HepG2 (cell line): ENCODE data around the gene ZNF629. TPM values are rescaled to one million over a fixed set of nuclear protein-coding genes. Genes with fewer than 3 reads are reported as not detected.

ENCODE experiments used
- DMAP1 ChIP-seq: IDR thresholded peaks from 2 replicates; pipeline ENCODE4 v1.6.1; 2016
- DNMT1 ChIP-seq: sonication (generic); formaldehyde crosslinking; IDR thresholded peaks from 2 replicates; pipeline ENCODE4 v1.5.1; 2020; ENCODE audit warnings: mild to moderate bottlenecking, missing genetic modification reagents
- NFYB ChIP-seq: sonication (generic); formaldehyde crosslinking; IDR thresholded peaks from 2 replicates; pipeline ENCODE4 v1.4.0; 2020; ENCODE audit warnings: missing genetic modification reagents
- POLR2AphosphoS2 ChIP-seq: IDR thresholded peaks from 2 replicates; pipeline ENCODE4 v1.6.1; 2011; ENCODE audit warnings: low read depth, low read length, improper control_type of control experiment
- SYNCRIP ChIP-seq: fragments of 200-400 bp; formaldehyde crosslinking; IDR thresholded peaks from 2 replicates; pipeline ENCODE4 v1.6.1; 2018; ENCODE audit warnings: mild to moderate bottlenecking, low read depth, low read length; ENCODE audit not compliant: insufficient read depth
- ZBTB42 ChIP-seq: sonication (generic); formaldehyde crosslinking; IDR thresholded peaks from 2 replicates; pipeline ENCODE4 v1.5.0; 2020; ENCODE audit warnings: mild to moderate bottlenecking, missing genetic modification reagents
- polyA plus RNA-seq, 8 experiments: library from polyadenylated mRNA; depleted of rRNA in 3 of 8; stranded (reverse) in 7 of 8; unstranded in 1 of 8; fragments of >200 nt; fragmentation: Illumina TruSeq in 4 of 8; extraction: Trizol in 4 of 8; gene quantifications; 2 replicates each; pipeline versions ENCODE4 v1.2.1 to v1.2.3, GENCODE V29; 2011 to 2016; ENCODE audit warnings: low read depth in 4 of 8, missing spikeins in 1 of 8, mixed read lengths in 1 of 8; ENCODE audit not compliant: insufficient read depth in 1 of 8
- total RNA-seq, 5 experiments: library from RNA; depleted of rRNA; stranded (reverse); fragments of >200 nt; fragmentation: Illumina TruSeq; extraction: Trizol; gene quantifications; 2 replicates each; pipeline ENCODE4 v1.2.3, GENCODE V29; 2016; ENCODE audit warnings: low read depth in 1 of 5
- TF ChIP-seq, protein P1 (sequence below): sonication (generic); formaldehyde crosslinking; IDR thresholded peaks from 2 replicates; pipeline ENCODE4 v1.4.0; 2020; ENCODE audit warnings: mild to moderate bottlenecking, missing genetic modification reagents
- TF ChIP-seq, protein P2 (sequence below): sonication (generic); formaldehyde crosslinking; conservative IDR thresholded peaks from 2 replicates; pipeline ENCODE4 v1.8.0; 2022; ENCODE audit warnings: low read depth, missing genetic modification reagents
- TF ChIP-seq, protein P3 (sequence below): sonication (generic); formaldehyde crosslinking; IDR thresholded peaks from 2 replicates; pipeline ENCODE4 v1.5.0; 2020; ENCODE audit warnings: mild to moderate bottlenecking, missing genetic modification reagents, borderline replicate concordance

The ZNF629 gene
- total and polyA plus RNA-seq, 2 of the 13 experiments (the other 11 are each of a cell fraction or from before 2014, with no cell fraction given): 6.1 to 16.5 TPM

DNA sequence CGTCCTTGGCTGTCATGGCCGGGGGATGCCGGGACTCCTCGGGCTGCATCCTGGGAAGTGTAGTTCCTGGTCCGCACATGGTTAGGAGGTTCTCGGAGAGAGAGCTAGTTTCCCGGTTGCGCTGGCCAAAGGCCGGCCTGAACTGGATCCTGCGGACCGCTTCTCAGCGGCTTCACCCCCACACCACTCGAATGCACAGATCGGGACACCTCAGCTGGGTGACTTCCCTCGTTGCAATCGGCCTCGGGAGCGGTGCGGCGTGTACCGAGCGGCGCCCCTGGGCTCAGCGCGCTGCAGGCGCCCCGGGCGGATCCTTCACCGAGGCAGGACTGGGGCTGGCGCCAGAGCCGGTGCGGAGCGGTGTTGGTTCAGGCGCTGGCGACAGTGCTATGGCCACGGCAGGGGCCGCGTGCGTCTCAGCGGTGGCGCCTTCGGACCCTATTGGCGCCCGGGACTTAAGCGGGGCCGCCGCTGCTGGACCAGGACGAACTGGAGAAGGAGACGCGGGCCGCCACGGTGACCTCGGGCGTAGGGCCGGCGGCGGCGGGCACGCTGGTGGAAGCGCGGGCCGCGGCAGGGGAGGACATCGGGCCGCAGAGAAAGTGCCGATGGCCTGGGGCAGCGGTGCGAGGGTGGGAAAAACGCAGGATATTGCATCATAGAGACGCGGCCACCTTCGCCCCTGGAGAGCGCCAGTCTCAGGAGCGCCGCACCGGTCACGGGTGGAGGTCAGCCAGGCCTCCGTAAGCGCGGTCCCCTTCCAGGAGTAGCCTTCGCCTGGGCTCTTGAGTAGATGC is 11.4 kb downstream of the ZNF629 start (continued):
- TF ChIP-seq, protein P1, sequence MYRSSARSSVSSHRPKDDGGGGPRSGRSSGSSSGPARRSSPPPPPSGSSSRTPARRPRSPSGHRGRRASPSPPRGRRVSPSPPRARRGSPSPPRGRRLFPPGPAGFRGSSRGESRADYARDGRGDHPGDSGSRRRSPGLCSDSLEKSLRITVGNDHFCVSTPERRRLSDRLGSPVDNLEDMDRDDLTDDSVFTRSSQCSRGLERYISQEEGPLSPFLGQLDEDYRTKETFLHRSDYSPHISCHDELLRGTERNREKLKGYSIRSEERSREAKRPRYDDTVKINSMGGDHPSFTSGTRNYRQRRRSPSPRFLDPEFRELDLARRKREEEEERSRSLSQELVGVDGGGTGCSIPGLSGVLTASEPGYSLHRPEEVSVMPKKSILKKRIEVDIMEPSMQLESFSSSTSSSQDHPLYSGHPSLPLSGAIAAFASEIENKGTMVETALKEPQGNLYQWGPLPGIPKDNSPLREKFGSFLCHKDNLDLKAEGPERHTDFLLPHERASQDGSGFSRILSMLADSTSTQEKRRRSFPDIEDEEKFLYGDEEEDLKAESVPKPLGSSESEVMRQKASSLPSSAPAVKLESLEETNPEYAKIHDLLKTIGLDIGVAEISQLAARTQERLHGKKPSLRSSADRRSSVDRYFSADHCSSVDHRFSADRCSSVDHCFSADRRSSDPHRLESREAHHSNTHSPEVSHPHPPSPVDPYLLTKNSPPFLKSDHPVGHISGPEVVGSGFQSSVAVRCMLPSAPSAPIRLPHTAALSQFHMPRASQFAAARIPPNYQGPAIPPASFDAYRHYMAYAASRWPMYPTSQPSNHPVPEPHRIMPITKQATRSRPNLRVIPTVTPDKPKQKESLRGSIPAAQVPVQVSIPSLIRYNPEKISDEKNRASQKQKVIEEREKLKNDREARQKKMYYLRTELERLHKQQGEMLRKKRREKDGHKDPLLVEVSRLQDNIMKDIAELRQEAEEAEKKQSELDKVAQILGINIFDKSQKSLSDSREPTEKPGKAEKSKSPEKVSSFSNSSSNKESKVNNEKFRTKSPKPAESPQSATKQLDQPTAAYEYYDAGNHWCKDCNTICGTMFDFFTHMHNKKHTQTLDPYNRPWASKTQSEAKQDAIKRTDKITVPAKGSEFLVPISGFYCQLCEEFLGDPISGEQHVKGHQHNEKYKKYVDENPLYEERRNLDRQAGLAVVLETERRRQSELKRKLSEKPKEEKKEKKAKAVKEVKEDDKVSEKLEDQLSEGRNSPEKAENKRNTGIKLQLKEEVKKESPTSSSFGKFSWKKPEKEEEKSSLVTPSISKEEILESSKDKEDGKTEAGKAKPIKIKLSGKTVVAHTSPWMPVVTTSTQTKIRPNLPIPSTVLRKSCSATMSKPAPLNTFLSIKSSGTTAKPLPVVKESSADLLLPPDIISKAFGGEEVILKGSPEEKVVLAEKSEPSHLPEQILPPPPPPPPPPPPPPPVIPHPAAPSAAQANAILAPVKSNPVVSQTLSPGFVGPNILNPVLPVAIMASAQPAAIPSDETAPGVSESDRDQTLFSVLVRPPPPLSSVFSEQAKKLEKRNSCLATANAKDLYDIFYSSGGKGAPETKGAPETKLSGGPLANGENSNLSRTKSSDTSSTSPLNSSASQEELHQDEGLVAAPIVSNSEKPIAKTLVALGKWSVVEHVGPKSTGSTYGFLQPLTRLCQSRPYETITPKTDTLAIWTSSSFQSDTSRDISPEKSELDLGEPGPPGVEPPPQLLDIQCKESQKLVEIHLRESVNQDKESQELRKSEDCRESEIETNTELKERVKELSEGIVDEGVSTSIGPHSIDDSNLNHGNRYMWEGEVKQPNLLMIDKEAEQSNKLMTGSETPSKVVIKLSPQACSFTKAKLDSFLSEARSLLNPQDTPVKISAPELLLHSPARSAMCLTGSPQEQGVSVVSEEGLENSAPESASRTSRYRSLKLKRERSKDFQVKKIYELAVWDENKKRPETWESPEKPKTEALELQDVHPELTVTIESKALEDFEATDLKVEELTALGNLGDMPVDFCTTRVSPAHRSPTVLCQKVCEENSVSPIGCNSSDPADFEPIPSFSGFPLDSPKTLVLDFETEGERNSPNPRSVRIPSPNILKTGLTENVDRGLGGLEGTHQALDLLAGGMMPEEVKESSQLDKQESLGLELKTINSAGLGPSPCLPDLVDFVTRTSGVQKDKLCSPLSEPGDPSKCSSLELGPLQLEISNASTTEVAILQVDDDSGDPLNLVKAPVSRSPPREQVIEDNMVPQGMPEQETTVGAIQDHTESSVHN (CRISPR knock-in tag): peak; percentile 79; the same call in 1 of the 2 replicates
- no peak for TF ChIP-seq NFYB (CRISPR knock-in tag)
- TF ChIP-seq ZBTB42 (CRISPR knock-in tag): peak; percentile 83; the same call in 1 of the 2 replicates
- TF ChIP-seq, protein P2, sequence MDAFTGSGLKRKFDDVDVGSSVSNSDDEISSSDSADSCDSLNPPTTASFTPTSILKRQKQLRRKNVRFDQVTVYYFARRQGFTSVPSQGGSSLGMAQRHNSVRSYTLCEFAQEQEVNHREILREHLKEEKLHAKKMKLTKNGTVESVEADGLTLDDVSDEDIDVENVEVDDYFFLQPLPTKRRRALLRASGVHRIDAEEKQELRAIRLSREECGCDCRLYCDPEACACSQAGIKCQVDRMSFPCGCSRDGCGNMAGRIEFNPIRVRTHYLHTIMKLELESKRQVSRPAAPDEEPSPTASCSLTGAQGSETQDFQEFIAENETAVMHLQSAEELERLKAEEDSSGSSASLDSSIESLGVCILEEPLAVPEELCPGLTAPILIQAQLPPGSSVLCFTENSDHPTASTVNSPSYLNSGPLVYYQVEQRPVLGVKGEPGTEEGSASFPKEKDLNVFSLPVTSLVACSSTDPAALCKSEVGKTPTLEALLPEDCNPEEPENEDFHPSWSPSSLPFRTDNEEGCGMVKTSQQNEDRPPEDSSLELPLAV (CRISPR knock-in tag): no peak
- no peak; the same call in none of the 2 replicates for TF ChIP-seq POLR2AphosphoS2
- no peak for TF ChIP-seq SYNCRIP
- peak; percentile 93 for TF ChIP-seq DMAP1 (CRISPR knock-in tag)
- TF ChIP-seq DNMT1 (CRISPR knock-in tag): peak; percentile 94
- TF ChIP-seq, protein P3, sequence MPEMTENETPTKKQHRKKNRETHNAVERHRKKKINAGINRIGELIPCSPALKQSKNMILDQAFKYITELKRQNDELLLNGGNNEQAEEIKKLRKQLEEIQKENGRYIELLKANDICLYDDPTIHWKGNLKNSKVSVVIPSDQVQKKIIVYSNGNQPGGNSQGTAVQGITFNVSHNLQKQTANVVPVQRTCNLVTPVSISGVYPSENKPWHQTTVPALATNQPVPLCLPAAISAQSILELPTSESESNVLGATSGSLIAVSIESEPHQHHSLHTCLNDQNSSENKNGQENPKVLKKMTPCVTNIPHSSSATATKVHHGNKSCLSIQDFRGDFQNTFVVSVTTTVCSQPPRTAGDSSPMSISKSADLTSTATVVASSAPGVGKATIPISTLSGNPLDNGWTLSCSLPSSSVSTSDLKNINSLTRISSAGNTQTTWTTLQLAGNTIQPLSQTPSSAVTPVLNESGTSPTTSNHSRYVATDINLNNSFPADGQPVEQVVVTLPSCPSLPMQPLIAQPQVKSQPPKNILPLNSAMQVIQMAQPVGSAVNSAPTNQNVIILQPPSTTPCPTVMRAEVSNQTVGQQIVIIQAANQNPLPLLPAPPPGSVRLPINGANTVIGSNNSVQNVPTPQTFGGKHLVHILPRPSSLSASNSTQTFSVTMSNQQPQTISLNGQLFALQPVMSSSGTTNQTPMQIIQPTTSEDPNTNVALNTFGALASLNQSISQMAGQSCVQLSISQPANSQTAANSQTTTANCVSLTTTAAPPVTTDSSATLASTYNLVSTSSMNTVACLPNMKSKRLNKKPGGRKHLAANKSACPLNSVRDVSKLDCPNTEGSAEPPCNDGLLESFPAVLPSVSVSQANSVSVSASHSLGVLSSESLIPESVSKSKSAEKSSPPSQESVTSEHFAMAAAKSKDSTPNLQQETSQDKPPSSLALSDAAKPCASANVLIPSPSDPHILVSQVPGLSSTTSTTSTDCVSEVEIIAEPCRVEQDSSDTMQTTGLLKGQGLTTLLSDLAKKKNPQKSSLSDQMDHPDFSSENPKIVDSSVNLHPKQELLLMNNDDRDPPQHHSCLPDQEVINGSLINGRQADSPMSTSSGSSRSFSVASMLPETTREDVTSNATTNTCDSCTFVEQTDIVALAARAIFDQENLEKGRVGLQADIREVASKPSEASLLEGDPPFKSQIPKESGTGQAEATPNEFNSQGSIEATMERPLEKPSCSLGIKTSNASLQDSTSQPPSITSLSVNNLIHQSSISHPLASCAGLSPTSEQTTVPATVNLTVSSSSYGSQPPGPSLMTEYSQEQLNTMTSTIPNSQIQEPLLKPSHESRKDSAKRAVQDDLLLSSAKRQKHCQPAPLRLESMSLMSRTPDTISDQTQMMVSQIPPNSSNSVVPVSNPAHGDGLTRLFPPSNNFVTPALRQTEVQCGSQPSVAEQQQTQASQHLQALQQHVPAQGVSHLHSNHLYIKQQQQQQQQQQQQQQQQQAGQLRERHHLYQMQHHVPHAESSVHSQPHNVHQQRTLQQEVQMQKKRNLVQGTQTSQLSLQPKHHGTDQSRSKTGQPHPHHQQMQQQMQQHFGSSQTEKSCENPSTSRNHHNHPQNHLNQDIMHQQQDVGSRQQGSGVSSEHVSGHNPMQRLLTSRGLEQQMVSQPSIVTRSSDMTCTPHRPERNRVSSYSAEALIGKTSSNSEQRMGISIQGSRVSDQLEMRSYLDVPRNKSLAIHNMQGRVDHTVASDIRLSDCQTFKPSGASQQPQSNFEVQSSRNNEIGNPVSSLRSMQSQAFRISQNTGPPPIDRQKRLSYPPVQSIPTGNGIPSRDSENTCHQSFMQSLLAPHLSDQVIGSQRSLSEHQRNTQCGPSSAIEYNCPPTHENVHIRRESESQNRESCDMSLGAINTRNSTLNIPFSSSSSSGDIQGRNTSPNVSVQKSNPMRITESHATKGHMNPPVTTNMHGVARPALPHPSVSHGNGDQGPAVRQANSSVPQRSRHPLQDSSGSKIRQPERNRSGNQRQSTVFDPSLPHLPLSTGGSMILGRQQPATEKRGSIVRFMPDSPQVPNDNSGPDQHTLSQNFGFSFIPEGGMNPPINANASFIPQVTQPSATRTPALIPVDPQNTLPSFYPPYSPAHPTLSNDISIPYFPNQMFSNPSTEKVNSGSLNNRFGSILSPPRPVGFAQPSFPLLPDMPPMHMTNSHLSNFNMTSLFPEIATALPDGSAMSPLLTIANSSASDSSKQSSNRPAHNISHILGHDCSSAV (CRISPR knock-in tag): peak; percentile 90; the same call in 1 of the 2 replicates
